Peyer's patch (tissue), 4 donors: ENCODE measurements around the gene PPP2R5E.

Experiments used
- POLR2A ChIP-seq, 2 donors: fragments of 450-650 bp; IDR thresholded peaks; one replicate each; pipeline ENCODE4 v1.5.1; 2017; ENCODE audit warnings: antibody characterized with exemption in 2 of 2, mild to moderate bottlenecking in 2 of 2, moderate library complexity in 2 of 2
- TF ChIP-seq, protein P1 (sequence below), 6 experiments: fragments of 450-650 bp in 4 of 6; fragments of 200-600 bp in 2 of 6; sonication (generic) in 1 of 6; IDR thresholded peaks; one replicate each; pipeline ENCODE4 v1.5.1; 2017 to 2019; ENCODE audit warnings: antibody characterized with exemption in 6 of 6, mild to moderate bottlenecking in 3 of 6, moderate library complexity in 1 of 6

DNA sequence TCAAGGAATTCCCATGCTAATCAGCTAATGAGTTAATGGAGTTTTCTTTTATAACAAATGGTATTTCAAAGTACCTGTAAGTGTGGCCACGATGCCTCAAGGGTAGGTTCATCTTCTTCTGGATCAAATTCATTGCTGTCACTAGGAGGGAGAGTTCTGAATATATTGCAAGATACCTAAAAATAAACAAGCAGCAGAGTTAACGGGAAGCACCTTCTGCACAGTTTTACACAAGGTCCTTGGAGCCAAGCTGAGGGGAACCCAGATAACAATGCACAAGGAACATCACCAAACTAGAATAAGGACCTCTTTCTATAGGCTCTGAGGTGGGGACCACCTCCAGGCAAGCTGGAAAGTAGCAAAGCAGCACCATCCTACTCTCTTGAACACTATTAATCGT is 121.3 kb downstream of the PPP2R5E start:
- TF ChIP-seq, protein P1, sequence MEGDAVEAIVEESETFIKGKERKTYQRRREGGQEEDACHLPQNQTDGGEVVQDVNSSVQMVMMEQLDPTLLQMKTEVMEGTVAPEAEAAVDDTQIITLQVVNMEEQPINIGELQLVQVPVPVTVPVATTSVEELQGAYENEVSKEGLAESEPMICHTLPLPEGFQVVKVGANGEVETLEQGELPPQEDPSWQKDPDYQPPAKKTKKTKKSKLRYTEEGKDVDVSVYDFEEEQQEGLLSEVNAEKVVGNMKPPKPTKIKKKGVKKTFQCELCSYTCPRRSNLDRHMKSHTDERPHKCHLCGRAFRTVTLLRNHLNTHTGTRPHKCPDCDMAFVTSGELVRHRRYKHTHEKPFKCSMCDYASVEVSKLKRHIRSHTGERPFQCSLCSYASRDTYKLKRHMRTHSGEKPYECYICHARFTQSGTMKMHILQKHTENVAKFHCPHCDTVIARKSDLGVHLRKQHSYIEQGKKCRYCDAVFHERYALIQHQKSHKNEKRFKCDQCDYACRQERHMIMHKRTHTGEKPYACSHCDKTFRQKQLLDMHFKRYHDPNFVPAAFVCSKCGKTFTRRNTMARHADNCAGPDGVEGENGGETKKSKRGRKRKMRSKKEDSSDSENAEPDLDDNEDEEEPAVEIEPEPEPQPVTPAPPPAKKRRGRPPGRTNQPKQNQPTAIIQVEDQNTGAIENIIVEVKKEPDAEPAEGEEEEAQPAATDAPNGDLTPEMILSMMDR (IDR thresholded peaks at IDR 0.05), result no peak
- no peak for TF ChIP-seq POLR2A (IDR thresholded peaks at IDR 0.05)
